ENCODE measurements around the gene ACP1. TPM values are rescaled to one million over a fixed set of nuclear protein-coding genes. Genes with fewer than 3 reads are reported as not detected.

ACP1 gene
- total and polyA plus RNA-seq, 10 of the 15 experiments (the other 5 are each of a cell fraction or from before 2014, with no cell fraction given) = 120 to 468 (median 175) TPM

DNA sequence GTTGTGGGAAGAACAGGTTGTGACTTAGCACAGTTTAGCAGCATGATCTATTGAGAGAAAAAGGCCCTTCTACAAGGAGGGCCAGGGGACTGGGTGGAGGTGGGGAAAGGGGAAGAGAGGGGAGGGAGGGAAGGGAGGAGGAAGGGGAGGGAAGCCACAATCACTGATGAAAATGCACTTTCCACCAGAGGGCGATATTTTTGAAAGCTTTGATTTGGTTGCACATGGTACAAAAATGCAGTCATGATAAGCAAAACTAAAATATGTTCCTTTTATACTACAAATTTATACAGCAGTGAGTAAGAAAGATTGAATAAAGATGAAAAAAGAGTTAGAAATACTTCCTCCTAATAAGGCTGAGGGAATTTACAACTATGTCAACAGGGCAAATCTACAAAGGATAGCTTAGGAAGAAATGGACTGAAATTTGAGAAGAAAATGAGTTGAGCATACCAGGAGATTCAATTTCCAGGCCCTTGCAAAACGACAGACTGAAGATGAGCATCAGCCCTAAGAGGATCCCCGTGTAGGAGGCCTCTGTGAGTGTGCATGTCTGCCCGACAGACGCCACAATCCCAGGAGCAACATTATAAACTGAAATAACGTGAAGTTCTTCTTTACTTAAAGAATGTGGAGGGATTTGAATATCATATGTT, 18.1 kb upstream of the ACP1 start (continued):
- TF ChIP-seq, protein P1, sequence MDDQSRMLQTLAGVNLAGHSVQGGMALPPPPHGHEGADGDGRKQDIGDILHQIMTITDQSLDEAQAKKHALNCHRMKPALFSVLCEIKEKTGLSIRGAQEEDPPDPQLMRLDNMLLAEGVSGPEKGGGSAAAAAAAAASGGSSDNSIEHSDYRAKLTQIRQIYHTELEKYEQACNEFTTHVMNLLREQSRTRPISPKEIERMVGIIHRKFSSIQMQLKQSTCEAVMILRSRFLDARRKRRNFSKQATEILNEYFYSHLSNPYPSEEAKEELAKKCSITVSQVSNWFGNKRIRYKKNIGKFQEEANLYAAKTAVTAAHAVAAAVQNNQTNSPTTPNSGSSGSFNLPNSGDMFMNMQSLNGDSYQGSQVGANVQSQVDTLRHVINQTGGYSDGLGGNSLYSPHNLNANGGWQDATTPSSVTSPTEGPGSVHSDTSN (IDR thresholded peaks at IDR 0.05; ENCODE audit: insufficient replicate concordance, low read depth, low read length) = no peak
- TF ChIP-seq, protein P2, sequence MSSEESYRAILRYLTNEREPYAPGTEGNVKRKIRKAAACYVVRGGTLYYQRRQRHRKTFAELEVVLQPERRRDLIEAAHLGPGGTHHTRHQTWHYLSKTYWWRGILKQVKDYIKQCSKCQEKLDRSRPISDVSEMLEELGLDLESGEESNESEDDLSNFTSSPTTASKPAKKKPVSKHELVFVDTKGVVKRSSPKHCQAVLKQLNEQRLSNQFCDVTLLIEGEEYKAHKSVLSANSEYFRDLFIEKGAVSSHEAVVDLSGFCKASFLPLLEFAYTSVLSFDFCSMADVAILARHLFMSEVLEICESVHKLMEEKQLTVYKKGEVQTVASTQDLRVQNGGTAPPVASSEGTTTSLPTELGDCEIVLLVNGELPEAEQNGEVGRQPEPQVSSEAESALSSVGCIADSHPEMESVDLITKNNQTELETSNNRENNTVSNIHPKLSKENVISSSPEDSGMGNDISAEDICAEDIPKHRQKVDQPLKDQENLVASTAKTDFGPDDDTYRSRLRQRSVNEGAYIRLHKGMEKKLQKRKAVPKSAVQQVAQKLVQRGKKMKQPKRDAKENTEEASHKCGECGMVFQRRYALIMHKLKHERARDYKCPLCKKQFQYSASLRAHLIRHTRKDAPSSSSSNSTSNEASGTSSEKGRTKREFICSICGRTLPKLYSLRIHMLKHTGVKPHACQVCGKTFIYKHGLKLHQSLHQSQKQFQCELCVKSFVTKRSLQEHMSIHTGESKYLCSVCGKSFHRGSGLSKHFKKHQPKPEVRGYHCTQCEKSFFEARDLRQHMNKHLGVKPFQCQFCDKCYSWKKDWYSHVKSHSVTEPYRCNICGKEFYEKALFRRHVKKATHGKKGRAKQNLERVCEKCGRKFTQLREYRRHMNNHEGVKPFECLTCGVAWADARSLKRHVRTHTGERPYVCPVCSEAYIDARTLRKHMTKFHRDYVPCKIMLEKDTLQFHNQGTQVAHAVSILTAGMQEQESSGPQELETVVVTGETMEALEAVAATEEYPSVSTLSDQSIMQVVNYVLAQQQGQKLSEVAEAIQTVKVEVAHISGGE (CRISPR knock-in tag; IDR thresholded peaks at IDR 0.05) = no peak
- TF ChIP-seq GATAD2B (conservative IDR thresholded peaks at IDR 0.05; ENCODE audit: low read depth) (no peak), NBN (IDR thresholded peaks at IDR 0.05) (no peak), HDGF (IDR thresholded peaks at IDR 0.05) (no peak), SMC3 (IDR thresholded peaks at IDR 0.05; ENCODE audit: borderline replicate concordance, low read length) (peak; percentile 61; the same call in 1 of the 2 replicates)
- TF ChIP-seq, protein P3, sequence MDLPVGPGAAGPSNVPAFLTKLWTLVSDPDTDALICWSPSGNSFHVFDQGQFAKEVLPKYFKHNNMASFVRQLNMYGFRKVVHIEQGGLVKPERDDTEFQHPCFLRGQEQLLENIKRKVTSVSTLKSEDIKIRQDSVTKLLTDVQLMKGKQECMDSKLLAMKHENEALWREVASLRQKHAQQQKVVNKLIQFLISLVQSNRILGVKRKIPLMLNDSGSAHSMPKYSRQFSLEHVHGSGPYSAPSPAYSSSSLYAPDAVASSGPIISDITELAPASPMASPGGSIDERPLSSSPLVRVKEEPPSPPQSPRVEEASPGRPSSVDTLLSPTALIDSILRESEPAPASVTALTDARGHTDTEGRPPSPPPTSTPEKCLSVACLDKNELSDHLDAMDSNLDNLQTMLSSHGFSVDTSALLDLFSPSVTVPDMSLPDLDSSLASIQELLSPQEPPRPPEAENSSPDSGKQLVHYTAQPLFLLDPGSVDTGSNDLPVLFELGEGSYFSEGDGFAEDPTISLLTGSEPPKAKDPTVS (IDR thresholded peaks at IDR 0.05; ENCODE audit: low read depth, low read length) = no peak
- TF ChIP-seq, protein P4, sequence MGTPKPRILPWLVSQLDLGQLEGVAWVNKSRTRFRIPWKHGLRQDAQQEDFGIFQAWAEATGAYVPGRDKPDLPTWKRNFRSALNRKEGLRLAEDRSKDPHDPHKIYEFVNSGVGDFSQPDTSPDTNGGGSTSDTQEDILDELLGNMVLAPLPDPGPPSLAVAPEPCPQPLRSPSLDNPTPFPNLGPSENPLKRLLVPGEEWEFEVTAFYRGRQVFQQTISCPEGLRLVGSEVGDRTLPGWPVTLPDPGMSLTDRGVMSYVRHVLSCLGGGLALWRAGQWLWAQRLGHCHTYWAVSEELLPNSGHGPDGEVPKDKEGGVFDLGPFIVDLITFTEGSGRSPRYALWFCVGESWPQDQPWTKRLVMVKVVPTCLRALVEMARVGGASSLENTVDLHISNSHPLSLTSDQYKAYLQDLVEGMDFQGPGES (IDR thresholded peaks at IDR 0.05) = no peak
